ENCODE data around the gene CLCN1. TPM values are rescaled to one million over a fixed set of nuclear protein-coding genes. Genes with fewer than 3 reads are reported as not detected.

The CLCN1 gene
- total RNA-seq, 1 experiment from 2014 or later, result not detected

- no peak for DNase-seq (ENCODE audit: low spot score)
- Histone ChIP-seq H3K36me3 (ENCODE audit: insufficient read depth, low read length, poor library complexity, severe bottlenecking) (peaks cover 3% of the 10 kb centered on the region), H3K4me3 (ENCODE audit: low read depth, low read length, poor library complexity, severe bottlenecking) (no peak overlapping the region), H3K9me3 (ENCODE audit: low read depth, low read length, poor library complexity, severe bottlenecking) (no peaks in the 10 kb centered on the region), H3K4me1 (ENCODE audit: insufficient read depth, low read length, poor library complexity, severe bottlenecking) (no peaks in the 10 kb centered on the region), H3K27me3 (replicated peaks; ENCODE audit: insufficient read depth, low read depth, low read length, poor library complexity) (no peaks in the 10 kb centered on the region), H3K27ac (ENCODE audit: low read depth, low read length, poor library complexity, severe bottlenecking) (no peak overlapping the region)
- no peak for TF ChIP-seq EZH2 (IDR thresholded peaks at IDR 0.05; ENCODE audit: borderline replicate concordance, low read depth, low read length, poor library complexity, severe bottlenecking)
- TF ChIP-seq, protein P1, sequence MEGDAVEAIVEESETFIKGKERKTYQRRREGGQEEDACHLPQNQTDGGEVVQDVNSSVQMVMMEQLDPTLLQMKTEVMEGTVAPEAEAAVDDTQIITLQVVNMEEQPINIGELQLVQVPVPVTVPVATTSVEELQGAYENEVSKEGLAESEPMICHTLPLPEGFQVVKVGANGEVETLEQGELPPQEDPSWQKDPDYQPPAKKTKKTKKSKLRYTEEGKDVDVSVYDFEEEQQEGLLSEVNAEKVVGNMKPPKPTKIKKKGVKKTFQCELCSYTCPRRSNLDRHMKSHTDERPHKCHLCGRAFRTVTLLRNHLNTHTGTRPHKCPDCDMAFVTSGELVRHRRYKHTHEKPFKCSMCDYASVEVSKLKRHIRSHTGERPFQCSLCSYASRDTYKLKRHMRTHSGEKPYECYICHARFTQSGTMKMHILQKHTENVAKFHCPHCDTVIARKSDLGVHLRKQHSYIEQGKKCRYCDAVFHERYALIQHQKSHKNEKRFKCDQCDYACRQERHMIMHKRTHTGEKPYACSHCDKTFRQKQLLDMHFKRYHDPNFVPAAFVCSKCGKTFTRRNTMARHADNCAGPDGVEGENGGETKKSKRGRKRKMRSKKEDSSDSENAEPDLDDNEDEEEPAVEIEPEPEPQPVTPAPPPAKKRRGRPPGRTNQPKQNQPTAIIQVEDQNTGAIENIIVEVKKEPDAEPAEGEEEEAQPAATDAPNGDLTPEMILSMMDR (conservative IDR thresholded peaks at IDR 0.05; ENCODE audit: low read depth, low read length), result no peak
- POLR2A ChIA-PET (ENCODE audit: low non-redundant PET), result no interaction called here
- BruUV-seq (replicated peaks), result no TSS peak
- intact Hi-C loops (cut with micrococcal nuclease; ENCODE audit: unreplicated experiment), result no loop called here
- CTCF ChIA-PET, result interaction anchor here (0.6 kb wide), 2 partner anchors 14 to 22 kb away, joined by 3 to 4 read pairs; no protein-coding TSS in a partner anchor
Observed at GRCh38 chr7:143395187-143396149, 79.6 kb downstream of the CLCN1 start.

- intact Hi-C loops (cut with micrococcal nuclease; ENCODE audit: unreplicated experiment), result no loop called here
- POLR2A ChIA-PET (ENCODE audit: low non-redundant PET), result no interaction called here
- CTCF ChIA-PET, result no interaction called here
Observed at GRCh38 chr7:143396182-143396581, 80.3 kb downstream of the CLCN1 start.

GRCh38 chr7:143396625-143397556 is 81.0 kb downstream of the CLCN1 start:
- CTCF ChIA-PET, result interaction anchor here (0.7 kb wide), 1 partner anchor 157 kb away, joined by 12 read pairs; no protein-coding TSS in a partner anchor

More at GRCh38 chr7:143396182-143396581, 80.3 kb downstream of the CLCN1 start:
- TF ChIP-seq, protein P1 (conservative IDR thresholded peaks at IDR 0.05; ENCODE audit: low read depth, low read length), result no peak
- TF ChIP-seq EZH2 (IDR thresholded peaks at IDR 0.05; ENCODE audit: borderline replicate concordance, low read depth, low read length, poor library complexity, severe bottlenecking), result no peak
- Histone ChIP-seq H3K4me3 (ENCODE audit: low read depth, low read length, poor library complexity, severe bottlenecking) (no peak overlapping the region), H3K27ac (ENCODE audit: low read depth, low read length, poor library complexity, severe bottlenecking) (no peak overlapping the region), H3K4me1 (ENCODE audit: insufficient read depth, low read length, poor library complexity, severe bottlenecking) (no peaks in the 10 kb centered on the region), H3K36me3 (ENCODE audit: insufficient read depth, low read length, poor library complexity, severe bottlenecking) (peaks cover 2% of the 10 kb centered on the region), H3K27me3 (replicated peaks; ENCODE audit: insufficient read depth, low read depth, low read length, poor library complexity) (no peaks in the 10 kb centered on the region), H3K9me3 (ENCODE audit: low read depth, low read length, poor library complexity, severe bottlenecking) (no peaks in the 10 kb centered on the region)
- no peak for DNase-seq (ENCODE audit: low spot score)
- BruUV-seq (replicated peaks), result no TSS peak

More at GRCh38 chr7:143396625-143397556, 81.0 kb downstream of the CLCN1 start:
- TF ChIP-seq EZH2 (IDR thresholded peaks at IDR 0.05; ENCODE audit: borderline replicate concordance, low read depth, low read length, poor library complexity, severe bottlenecking), result no peak
- TF ChIP-seq, protein P1 (conservative IDR thresholded peaks at IDR 0.05; ENCODE audit: low read depth, low read length), result no peak
- no peaks in the 10 kb centered on the region for H3K9me3 ChIP-seq (ENCODE audit: low read depth, low read length, poor library complexity, severe bottlenecking)
- H3K4me1 ChIP-seq (ENCODE audit: insufficient read depth, low read length, poor library complexity, severe bottlenecking), result no peaks in the 10 kb centered on the region
- no peak for DNase-seq (ENCODE audit: low spot score)
- H3K36me3 ChIP-seq (ENCODE audit: insufficient read depth, low read length, poor library complexity, severe bottlenecking), result no peaks in the 10 kb centered on the region
- intact Hi-C loops (cut with micrococcal nuclease; ENCODE audit: unreplicated experiment), result no loop called here
- POLR2A ChIA-PET (ENCODE audit: low non-redundant PET), result no interaction called here
- H3K27me3 ChIP-seq (replicated peaks; ENCODE audit: insufficient read depth, low read depth, low read length, poor library complexity), result no peaks in the 10 kb centered on the region
- BruUV-seq (replicated peaks), result no TSS peak
- no peak overlapping the region for H3K27ac ChIP-seq (ENCODE audit: low read depth, low read length, poor library complexity, severe bottlenecking)
- H3K4me3 ChIP-seq (ENCODE audit: low read depth, low read length, poor library complexity, severe bottlenecking), result no peak overlapping the region

Data from A673 (cell line).